Measurements from ENCODE around the gene DCLK3. TPM values are rescaled to one million over a fixed set of nuclear protein-coding genes. Genes with fewer than 3 reads are reported as not detected.
A peak's percentile ranks its signal among the peaks of the same experiment; 100 is the strongest.

The DCLK3 gene
- total RNA-seq, 2 donors from 2014 or later, result 2.1 to 3.9 TPM

- Mint-ChIP-seq H3K9me3 (no peaks in the 10 kb centered on the region), H3K36me3 (ENCODE audit: low read depth) (no peaks in the 10 kb centered on the region), H3K4me3 (no peak overlapping the region), H3K27ac (no peak overlapping the region), H3K4me1 (peaks cover 6% of the 10 kb centered on the region), H3K27me3 (ENCODE audit: insufficient read depth) (no peaks in the 10 kb centered on the region)
- Histone ChIP-seq H3K27ac (ENCODE audit: low read depth, low read length) (no peak overlapping the region), H3K9ac (ENCODE audit: extremely low read depth, low read length, poor library complexity, severe bottlenecking) (no peak overlapping the region), H3K36me3 (ENCODE audit: control insufficient read depth, insufficient read depth, low read length) (no peaks in the 10 kb centered on the region), H3K4me3 (ENCODE audit: low read length) (no peak overlapping the region), H3K27me3 (ENCODE audit: control insufficient read depth, insufficient read depth, low read length, poor library complexity, severe bottlenecking) (no peaks in the 10 kb centered on the region), H3K4me1 (ENCODE audit: control insufficient read depth, insufficient read depth, low read length) (no peaks in the 10 kb centered on the region), H3K9me3 (ENCODE audit: control insufficient read depth, low read length) (no peaks in the 10 kb centered on the region)
- WGBS, 2 experiments (ENCODE audit: insufficient coverage in 1 of 2, insufficient read length in 1 of 2), result 100% methylated on average over 1 of the region's 1 CpG
- no peak for DNase-seq
- TF ChIP-seq CTCF (conservative IDR thresholded peaks at IDR 0.05), result no peak
Measured at GRCh38 chr3:36812240-36812639, 47.9 kb upstream of the DCLK3 start.

- H3K36me3 Mint-ChIP-seq (ENCODE audit: low read depth), result no peaks in the 10 kb centered on the region
- H3K27me3 Mint-ChIP-seq (ENCODE audit: insufficient read depth), result no peaks in the 10 kb centered on the region
- no peak overlapping the region for H3K27ac ChIP-seq (ENCODE audit: low read depth, low read length)
- TF ChIP-seq CTCF (conservative IDR thresholded peaks at IDR 0.05), result no peak
- no peak overlapping the region for H3K4me3 Mint-ChIP-seq
- no peaks in the 10 kb centered on the region for H3K36me3 ChIP-seq (ENCODE audit: control insufficient read depth, insufficient read depth, low read length)
- DNase-seq, result no peak
- H3K9me3 Mint-ChIP-seq, result no peaks in the 10 kb centered on the region
- no peak overlapping the region for H3K9ac ChIP-seq (ENCODE audit: extremely low read depth, low read length, poor library complexity, severe bottlenecking)
- H3K27me3 ChIP-seq (ENCODE audit: control insufficient read depth, insufficient read depth, low read length, poor library complexity, severe bottlenecking), result no peaks in the 10 kb centered on the region
- no peak overlapping the region for H3K27ac Mint-ChIP-seq
- no peaks in the 10 kb centered on the region for H3K9me3 ChIP-seq (ENCODE audit: control insufficient read depth, low read length)
- H3K4me3 ChIP-seq (ENCODE audit: low read length), result no peak overlapping the region
- H3K4me1 ChIP-seq (ENCODE audit: control insufficient read depth, insufficient read depth, low read length), result no peaks in the 10 kb centered on the region
- 87% methylated on average over 2 of the region's 2 CpGs; no CpG with 5 or more reads in 1 of the 2 experiments for WGBS, 2 experiments (ENCODE audit: insufficient coverage in 1 of 2, insufficient read length in 1 of 2)
- peaks cover 2% of the 10 kb centered on the region for H3K4me1 Mint-ChIP-seq
Measured at GRCh38 chr3:36811768-36812167, 47.4 kb upstream of the DCLK3 start.

- Histone ChIP-seq H3K4me1 (ENCODE audit: control insufficient read depth, insufficient read depth, low read length) (no peaks in the 10 kb centered on the region), H3K9ac (ENCODE audit: extremely low read depth, low read length, poor library complexity, severe bottlenecking) (no peak overlapping the region), H3K27me3 (ENCODE audit: control insufficient read depth, insufficient read depth, low read length, poor library complexity, severe bottlenecking) (no peaks in the 10 kb centered on the region), H3K36me3 (ENCODE audit: control insufficient read depth, insufficient read depth, low read length) (no peaks in the 10 kb centered on the region), H3K27ac (ENCODE audit: low read depth, low read length) (no peak overlapping the region), H3K4me3 (ENCODE audit: low read length) (no peak overlapping the region), H3K9me3 (ENCODE audit: control insufficient read depth, low read length) (peaks cover 18% of the 10 kb centered on the region)
- no peaks in the 10 kb centered on the region for H3K27me3 Mint-ChIP-seq (ENCODE audit: insufficient read depth)
- H3K4me3 Mint-ChIP-seq, result no peak overlapping the region
- no peaks in the 10 kb centered on the region for H3K4me1 Mint-ChIP-seq
- TF ChIP-seq CTCF (conservative IDR thresholded peaks at IDR 0.05), result no peak
- peaks cover 16% of the 10 kb centered on the region for H3K9me3 Mint-ChIP-seq
- WGBS, 2 experiments (ENCODE audit: insufficient coverage in 1 of 2, insufficient read length in 1 of 2), result 78 to 94% methylated on average over 2 of the region's 2 CpGs
- DNase-seq, result peak; percentile 62
- H3K36me3 Mint-ChIP-seq (ENCODE audit: low read depth), result no peaks in the 10 kb centered on the region
- no peak overlapping the region for H3K27ac Mint-ChIP-seq
Measured at GRCh38 chr3:36804295-36805055, 40.1 kb upstream of the DCLK3 start.

Data from endodermal cell (in vitro differentiated cells).